Measurements from ENCODE around the gene TRPM4. TPM values are rescaled to one million over a fixed set of nuclear protein-coding genes. Genes with fewer than 3 reads are reported as not detected.
"Not testable (repeated sequence)": the region's sequence is repeated elsewhere in the genome, so short reads cannot be mapped to it uniquely, and the experiment has no call there.

TRPM4 gene
- polyA plus RNA-seq, 1 experiment, result 17.6 TPM

DNA sequence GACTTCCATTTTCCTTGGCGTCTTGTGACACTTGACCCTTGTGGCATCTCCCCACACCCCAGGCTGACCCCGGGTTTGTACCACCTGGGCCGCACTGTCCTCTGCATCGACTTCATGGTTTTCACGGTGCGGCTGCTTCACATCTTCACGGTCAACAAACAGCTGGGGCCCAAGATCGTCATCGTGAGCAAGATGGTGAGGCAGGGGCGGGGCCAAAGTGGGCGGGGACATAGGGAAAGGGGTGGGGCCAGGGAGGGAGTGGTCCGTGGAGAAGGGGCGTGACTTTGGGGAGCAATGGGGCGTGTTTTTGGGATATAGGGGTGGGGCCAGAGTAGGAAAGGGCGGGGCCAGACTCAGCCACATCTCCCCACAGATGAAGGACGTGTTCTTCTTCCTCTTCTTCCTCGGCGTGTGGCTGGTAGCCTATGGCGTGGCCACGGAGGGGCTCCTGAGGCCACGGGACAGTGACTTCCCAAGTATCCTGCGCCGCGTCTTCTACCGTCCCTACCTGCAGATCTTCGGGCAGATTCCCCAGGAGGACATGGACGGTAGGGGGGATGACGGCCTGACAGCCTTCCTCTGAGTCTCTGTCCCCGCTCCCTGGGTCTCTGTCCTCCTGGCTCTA, 42.8 kb downstream of the TRPM4 start:
- CTCF ChIA-PET, result interaction anchor here (1.0 to 3.5 kb wide), 4 partner anchors 8 to 103 kb away, joined by 4 to 31 read pairs (median 18); partner anchors contain the start of gene LIN7B
- TF ChIP-seq, protein P1, sequence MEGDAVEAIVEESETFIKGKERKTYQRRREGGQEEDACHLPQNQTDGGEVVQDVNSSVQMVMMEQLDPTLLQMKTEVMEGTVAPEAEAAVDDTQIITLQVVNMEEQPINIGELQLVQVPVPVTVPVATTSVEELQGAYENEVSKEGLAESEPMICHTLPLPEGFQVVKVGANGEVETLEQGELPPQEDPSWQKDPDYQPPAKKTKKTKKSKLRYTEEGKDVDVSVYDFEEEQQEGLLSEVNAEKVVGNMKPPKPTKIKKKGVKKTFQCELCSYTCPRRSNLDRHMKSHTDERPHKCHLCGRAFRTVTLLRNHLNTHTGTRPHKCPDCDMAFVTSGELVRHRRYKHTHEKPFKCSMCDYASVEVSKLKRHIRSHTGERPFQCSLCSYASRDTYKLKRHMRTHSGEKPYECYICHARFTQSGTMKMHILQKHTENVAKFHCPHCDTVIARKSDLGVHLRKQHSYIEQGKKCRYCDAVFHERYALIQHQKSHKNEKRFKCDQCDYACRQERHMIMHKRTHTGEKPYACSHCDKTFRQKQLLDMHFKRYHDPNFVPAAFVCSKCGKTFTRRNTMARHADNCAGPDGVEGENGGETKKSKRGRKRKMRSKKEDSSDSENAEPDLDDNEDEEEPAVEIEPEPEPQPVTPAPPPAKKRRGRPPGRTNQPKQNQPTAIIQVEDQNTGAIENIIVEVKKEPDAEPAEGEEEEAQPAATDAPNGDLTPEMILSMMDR (IDR thresholded peaks at IDR 0.05; ENCODE audit: insufficient read depth, low read depth, low read length), result no peak
- POLR2A ChIA-PET, result no interaction called here
- Histone ChIP-seq H3K27me3 (ENCODE audit: control insufficient read depth, insufficient read depth, low read length) (no peaks in the 10 kb centered on the region), H3K36me3 (ENCODE audit: control insufficient read depth, insufficient read depth, low read length) (peaks cover 20% of the 10 kb centered on the region), H3K4me3 (ENCODE audit: low read depth, low read length) (no peak overlapping the region)
- no peak for DNase-seq (ENCODE audit: low read depth)

DNA sequence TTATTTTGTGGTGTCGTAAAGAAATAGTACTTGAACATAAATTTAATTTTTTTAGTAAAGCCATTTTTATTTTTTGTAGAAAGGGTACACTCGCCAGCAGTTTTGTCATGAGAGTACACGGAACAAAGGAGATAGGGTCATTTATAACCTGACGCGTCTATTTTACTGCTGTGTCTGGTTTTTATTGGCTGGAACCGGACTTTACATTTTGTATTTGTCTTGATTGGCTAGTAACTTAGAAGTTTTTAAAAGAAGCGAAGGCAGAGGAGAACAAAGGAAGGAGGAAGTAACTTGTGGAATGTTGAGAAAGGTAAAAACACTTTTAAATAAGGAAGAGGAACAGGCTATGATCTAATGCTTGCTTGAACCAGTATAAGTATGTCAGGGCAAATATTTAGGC, 43.5 kb downstream of the TRPM4 start:
- Histone ChIP-seq H3K4me3 (ENCODE audit: low read depth, low read length) (no peak overlapping the region), H3K27me3 (ENCODE audit: control insufficient read depth, insufficient read depth, low read length) (no peaks in the 10 kb centered on the region), H3K36me3 (ENCODE audit: control insufficient read depth, insufficient read depth, low read length) (peaks cover 22% of the 10 kb centered on the region)
- ChIA-PET POLR2A (no interaction called here), CTCF (no interaction called here)
- TF ChIP-seq, protein P1 (IDR thresholded peaks at IDR 0.05; ENCODE audit: insufficient read depth, low read depth, low read length), result no peak
- no peak for DNase-seq (ENCODE audit: low read depth)

DNA sequence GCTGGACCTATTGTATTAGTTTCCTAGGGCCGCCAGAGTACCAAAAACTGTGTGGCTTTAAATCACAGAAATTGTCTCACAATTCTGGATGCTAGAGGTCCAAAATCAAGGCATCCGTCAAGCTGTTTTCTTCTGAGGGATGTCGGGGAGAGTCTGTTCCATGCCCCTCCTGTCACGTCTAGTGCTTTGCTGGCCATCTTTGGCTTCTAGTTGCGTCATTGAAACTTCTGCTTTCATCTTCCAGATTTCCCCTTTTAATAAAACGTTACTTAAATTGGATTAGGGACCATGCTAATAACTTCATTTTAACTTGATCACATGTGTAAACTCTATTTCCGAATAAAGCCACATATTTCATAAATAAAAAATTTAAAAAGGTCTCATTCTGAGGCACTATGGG, 47.5 kb downstream of the TRPM4 start:
- Histone ChIP-seq H3K36me3 (ENCODE audit: control insufficient read depth, insufficient read depth, low read length) (peaks cover 15% of the 10 kb centered on the region), H3K27me3 (ENCODE audit: control insufficient read depth, insufficient read depth, low read length) (no peaks in the 10 kb centered on the region), H3K4me3 (ENCODE audit: low read depth, low read length) (no peak overlapping the region)
- ChIA-PET CTCF (interaction anchor here (1.1 to 1.3 kb wide), 2 partner anchors 21 to 50 kb away, joined by 3 read pairs; partner anchors contain the start of gene HRC), POLR2A (no interaction called here)
- DNase-seq (ENCODE audit: low read depth), result no peak
- TF ChIP-seq, protein P1 (IDR thresholded peaks at IDR 0.05; ENCODE audit: insufficient read depth, low read depth, low read length), result no peak

DNA sequence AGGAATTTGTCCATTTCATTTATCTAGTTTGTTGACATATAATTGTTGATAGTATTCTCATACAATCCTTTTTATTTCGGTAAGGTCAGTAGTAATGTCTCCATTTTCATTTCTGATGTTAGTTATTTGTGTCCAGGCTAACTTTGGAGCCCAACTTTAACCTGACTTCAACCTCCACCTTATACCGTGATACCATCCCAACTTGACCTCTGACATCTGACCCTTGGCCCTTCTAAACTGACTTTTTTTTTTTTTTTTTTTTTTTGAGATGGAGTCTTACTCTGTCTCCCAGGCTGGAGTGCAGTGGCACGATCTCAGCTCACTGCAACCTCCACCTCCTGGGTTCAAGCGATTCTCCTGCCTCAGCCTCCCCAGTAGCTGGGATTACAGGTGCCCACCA, 51.9 kb downstream of the TRPM4 start:
- H3K27me3 ChIP-seq (ENCODE audit: control insufficient read depth, insufficient read depth, low read length); DNase-seq (ENCODE audit: low read depth); POLR2A ChIA-PET; H3K4me3 ChIP-seq (ENCODE audit: low read depth, low read length): not testable (repeated sequence)
- peaks cover 14% of the 10 kb centered on the region for H3K36me3 ChIP-seq (ENCODE audit: control insufficient read depth, insufficient read depth, low read length)
- CTCF ChIA-PET, result interaction anchor here (2.1 to 4.0 kb wide), 3 partner anchors 95 to 114 kb away, joined by 7 to 39 read pairs (median 12); partner anchors contain the start of gene LIN7B

DNA sequence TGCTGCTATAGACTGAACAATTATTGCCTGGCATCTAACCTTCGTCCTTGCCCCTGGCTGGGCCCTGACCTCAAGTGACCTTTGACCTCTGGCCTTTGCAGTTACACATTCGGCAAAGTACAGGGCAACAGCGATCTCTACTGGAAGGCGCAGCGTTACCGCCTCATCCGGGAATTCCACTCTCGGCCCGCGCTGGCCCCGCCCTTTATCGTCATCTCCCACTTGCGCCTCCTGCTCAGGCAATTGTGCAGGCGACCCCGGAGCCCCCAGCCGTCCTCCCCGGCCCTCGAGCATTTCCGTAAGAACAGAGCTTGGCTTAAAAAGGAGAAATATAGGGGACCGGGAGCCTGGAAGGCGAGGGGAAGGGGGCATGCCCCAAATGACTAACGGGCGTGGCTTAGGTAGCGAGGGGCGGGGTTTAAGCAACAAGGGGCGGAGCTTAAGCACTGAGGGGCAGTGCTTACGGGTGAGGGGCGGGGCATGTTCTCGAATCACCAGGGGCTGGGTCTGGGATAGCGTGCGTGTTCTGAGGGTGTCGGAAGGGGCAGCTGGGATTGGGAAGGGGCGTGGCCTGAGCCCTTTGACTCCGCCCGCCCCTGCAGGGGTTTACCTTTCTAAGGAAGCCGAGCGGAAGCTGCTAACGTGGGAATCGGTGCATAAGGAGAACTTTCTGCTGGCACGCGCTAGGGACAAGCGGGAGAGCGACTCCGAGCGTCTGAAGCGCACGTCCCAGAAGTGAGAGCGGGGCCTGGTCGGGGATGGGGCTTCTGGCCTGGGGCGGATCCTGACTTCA, 52.7 kb downstream of the TRPM4 start:
- TF ChIP-seq, protein P1 (IDR thresholded peaks at IDR 0.05; ENCODE audit: insufficient read depth, low read depth, low read length), result no peak
- no peak overlapping the region for H3K4me3 ChIP-seq (ENCODE audit: low read depth, low read length)
- CTCF ChIA-PET, result interaction anchor here (1.1 to 1.3 kb wide), 2 partner anchors 12 to 15 kb away, joined by 3 to 6 read pairs; no protein-coding TSS in a partner anchor

More for the DNA sequence above, 52.7 kb downstream of the TRPM4 start:
- Histone ChIP-seq H3K27me3 (ENCODE audit: control insufficient read depth, insufficient read depth, low read length) (no peaks in the 10 kb centered on the region), H3K36me3 (ENCODE audit: control insufficient read depth, insufficient read depth, low read length) (peaks cover 11% of the 10 kb centered on the region)
- no peak for DNase-seq (ENCODE audit: low read depth)
- POLR2A ChIA-PET, result no interaction called here

All from BJ (cell line).